ENCODE results near the gene ISL1. TPM values are rescaled to one million over a fixed set of nuclear protein-coding genes. Genes with fewer than 3 reads are reported as not detected.
A peak's percentile ranks its signal among the peaks of the same experiment; 100 is the strongest.

Gene ISL1
- total RNA-seq, 1 experiment from 2014 or later = 0.29 TPM

DNA sequence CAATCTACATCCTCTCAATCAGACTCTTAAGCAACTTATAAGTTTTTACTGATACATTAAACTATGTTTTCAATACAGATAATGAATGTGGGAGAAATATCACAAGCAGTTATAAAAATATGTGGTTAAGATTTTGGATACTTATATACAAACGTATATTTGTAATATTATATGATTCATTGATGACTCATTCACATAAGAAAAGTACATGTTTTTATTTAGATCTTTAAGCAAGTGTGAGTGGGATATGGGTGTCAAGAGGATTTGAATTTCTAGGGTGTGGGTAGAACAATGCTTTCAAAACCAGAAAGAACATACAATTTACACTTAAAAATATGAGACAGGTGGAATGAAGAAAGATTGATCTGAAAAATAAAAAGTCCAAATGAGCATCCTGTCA, 36.1 kb upstream of the ISL1 start:
- no peaks in the 10 kb centered on the region for H3K36me3 Mint-ChIP-seq (ENCODE audit: insufficient read depth, unreplicated experiment)
- no peaks in the 10 kb centered on the region for H3K36me3 ChIP-seq (ENCODE audit: control insufficient read depth, insufficient read depth, low read length)
- ChIA-PET CTCF (interaction anchor here (0.8 kb wide), 1 partner anchor 384 kb away, joined by 3 read pairs; no protein-coding TSS in a partner anchor), POLR2A (no interaction called here)
- H3K27ac Mint-ChIP-seq (ENCODE audit: unreplicated experiment) = no peak overlapping the region
- TF ChIP-seq, protein P1, sequence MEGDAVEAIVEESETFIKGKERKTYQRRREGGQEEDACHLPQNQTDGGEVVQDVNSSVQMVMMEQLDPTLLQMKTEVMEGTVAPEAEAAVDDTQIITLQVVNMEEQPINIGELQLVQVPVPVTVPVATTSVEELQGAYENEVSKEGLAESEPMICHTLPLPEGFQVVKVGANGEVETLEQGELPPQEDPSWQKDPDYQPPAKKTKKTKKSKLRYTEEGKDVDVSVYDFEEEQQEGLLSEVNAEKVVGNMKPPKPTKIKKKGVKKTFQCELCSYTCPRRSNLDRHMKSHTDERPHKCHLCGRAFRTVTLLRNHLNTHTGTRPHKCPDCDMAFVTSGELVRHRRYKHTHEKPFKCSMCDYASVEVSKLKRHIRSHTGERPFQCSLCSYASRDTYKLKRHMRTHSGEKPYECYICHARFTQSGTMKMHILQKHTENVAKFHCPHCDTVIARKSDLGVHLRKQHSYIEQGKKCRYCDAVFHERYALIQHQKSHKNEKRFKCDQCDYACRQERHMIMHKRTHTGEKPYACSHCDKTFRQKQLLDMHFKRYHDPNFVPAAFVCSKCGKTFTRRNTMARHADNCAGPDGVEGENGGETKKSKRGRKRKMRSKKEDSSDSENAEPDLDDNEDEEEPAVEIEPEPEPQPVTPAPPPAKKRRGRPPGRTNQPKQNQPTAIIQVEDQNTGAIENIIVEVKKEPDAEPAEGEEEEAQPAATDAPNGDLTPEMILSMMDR (IDR thresholded peaks at IDR 0.05; ENCODE audit: insufficient read depth in 1 of 2, low read depth in 1 of 2, low read length in 1 of 2, severe bottlenecking in 1 of 2, unreplicated experiment in 1 of 2) = no peak
- H3K9me3 ChIP-seq = peaks cover 4% of the 10 kb centered on the region; the same call in 1 of the 2 replicates
- H3K4me3 Mint-ChIP-seq (ENCODE audit: unreplicated experiment) = no peak overlapping the region
- no peaks in the 10 kb centered on the region for H3K27me3 ChIP-seq (replicated peaks; ENCODE audit: control insufficient read depth, insufficient read depth, low read length)
- H3K4me3 ChIP-seq (ENCODE audit: low read depth, low read length) = no peak overlapping the region
- intact Hi-C loops (cut with micrococcal nuclease; ENCODE audit: unreplicated experiment) = loop anchor here (1.0 kb wide), 1 partner anchor 384 kb away; no protein-coding TSS in a partner anchor
- DNase-seq = no peak
- no peaks in the 10 kb centered on the region for H3K27me3 Mint-ChIP-seq (ENCODE audit: insufficient read depth, unreplicated experiment)
- H3K4me1 ChIP-seq = no peaks in the 10 kb centered on the region
- no peaks in the 10 kb centered on the region for H3K4me1 Mint-ChIP-seq (ENCODE audit: low read depth, unreplicated experiment)
- no TSS peak for BruUV-seq (replicated peaks)
- peaks cover 23% of the 10 kb centered on the region for H3K9me3 Mint-ChIP-seq (ENCODE audit: unreplicated experiment)

DNA sequence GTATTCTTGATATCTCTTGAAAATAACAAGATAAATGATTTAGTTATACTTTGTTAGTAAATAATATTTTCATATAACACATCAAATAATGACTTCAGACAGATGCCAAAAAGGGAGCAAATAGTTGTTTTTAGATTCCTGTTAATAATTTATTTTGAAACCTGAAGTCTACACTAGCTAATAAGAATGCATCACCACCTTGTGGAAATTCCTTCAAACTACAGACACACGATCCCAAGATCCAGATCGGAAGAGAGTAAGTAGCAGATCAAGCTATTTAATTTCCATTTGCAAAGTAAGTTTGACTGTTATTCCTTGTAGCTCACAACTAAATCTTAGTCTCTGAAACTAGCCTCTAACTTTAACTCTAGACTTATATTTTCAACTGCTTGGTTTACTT, 35.5 kb upstream of the ISL1 start:
- TF ChIP-seq, protein P1 (IDR thresholded peaks at IDR 0.05; ENCODE audit: insufficient read depth in 1 of 2, low read depth in 1 of 2, low read length in 1 of 2, severe bottlenecking in 1 of 2, unreplicated experiment in 1 of 2) = peak; percentile 16 to 27
- Mint-ChIP-seq H3K27ac (ENCODE audit: unreplicated experiment) (no peak overlapping the region), H3K27me3 (ENCODE audit: insufficient read depth, unreplicated experiment) (no peaks in the 10 kb centered on the region), H3K4me3 (ENCODE audit: unreplicated experiment) (no peak overlapping the region), H3K9me3 (ENCODE audit: unreplicated experiment) (peaks cover 23% of the 10 kb centered on the region), H3K36me3 (ENCODE audit: insufficient read depth, unreplicated experiment) (no peaks in the 10 kb centered on the region), H3K4me1 (ENCODE audit: low read depth, unreplicated experiment) (no peaks in the 10 kb centered on the region)
- DNase-seq = no peak
- POLR2A ChIA-PET = no interaction called here
- BruUV-seq (replicated peaks) = no TSS peak
- Histone ChIP-seq H3K4me1 (no peaks in the 10 kb centered on the region), H3K9me3 (peaks cover 4% of the 10 kb centered on the region; the same call in 1 of the 2 replicates), H3K27me3 (replicated peaks; ENCODE audit: control insufficient read depth, insufficient read depth, low read length) (no peaks in the 10 kb centered on the region), H3K36me3 (ENCODE audit: control insufficient read depth, insufficient read depth, low read length) (no peaks in the 10 kb centered on the region), H3K4me3 (ENCODE audit: low read depth, low read length) (no peak overlapping the region)
- CTCF ChIA-PET = interaction anchor here (0.6 to 0.8 kb wide), 2 partner anchors 129 to 384 kb away, joined by 3 read pairs; no protein-coding TSS in a partner anchor
- intact Hi-C loops (cut with micrococcal nuclease; ENCODE audit: unreplicated experiment) = loop anchor here (1.0 kb wide), 1 partner anchor 384 kb away; no protein-coding TSS in a partner anchor

DNA sequence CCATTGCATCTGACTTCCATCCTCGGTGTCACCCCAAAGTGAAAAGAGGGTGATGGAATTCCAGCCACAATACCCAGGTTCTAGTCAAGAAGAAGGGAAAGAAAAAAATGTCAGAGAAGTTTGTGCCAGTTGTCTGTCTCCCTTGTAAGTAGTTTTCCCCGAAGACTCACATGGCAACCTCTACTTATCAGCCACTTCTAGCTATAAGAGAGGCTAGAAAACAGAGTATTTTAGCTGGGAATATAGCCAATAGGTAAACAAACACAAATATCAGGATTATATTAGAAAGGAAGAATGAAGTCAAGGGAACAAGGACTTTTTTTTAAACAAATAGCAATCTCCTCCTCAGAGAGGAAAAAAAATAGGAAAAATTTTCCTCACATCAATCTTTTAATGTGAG, 12.2 kb upstream of the ISL1 start:
- Histone ChIP-seq H3K9me3 (no peaks in the 10 kb centered on the region), H3K27me3 (replicated peaks; ENCODE audit: control insufficient read depth, insufficient read depth, low read length) (no peaks in the 10 kb centered on the region), H3K36me3 (ENCODE audit: control insufficient read depth, insufficient read depth, low read length) (no peaks in the 10 kb centered on the region), H3K4me3 (ENCODE audit: low read depth, low read length) (no peak overlapping the region), H3K4me1 (no peaks in the 10 kb centered on the region)
- H3K27me3 Mint-ChIP-seq (ENCODE audit: insufficient read depth, unreplicated experiment) = peaks cover 3% of the 10 kb centered on the region
- TF ChIP-seq, protein P1 (IDR thresholded peaks at IDR 0.05; ENCODE audit: insufficient read depth in 1 of 2, low read depth in 1 of 2, low read length in 1 of 2, severe bottlenecking in 1 of 2, unreplicated experiment in 1 of 2) = no peak
- DNase-seq = no peak
- H3K4me3 Mint-ChIP-seq (ENCODE audit: unreplicated experiment) = no peak overlapping the region
- H3K4me1 Mint-ChIP-seq (ENCODE audit: low read depth, unreplicated experiment) = no peaks in the 10 kb centered on the region
- no TSS peak for BruUV-seq (replicated peaks)
- no peak overlapping the region for H3K27ac Mint-ChIP-seq (ENCODE audit: unreplicated experiment)
- CTCF ChIA-PET = no interaction called here
- no peaks in the 10 kb centered on the region for H3K36me3 Mint-ChIP-seq (ENCODE audit: insufficient read depth, unreplicated experiment)
- intact Hi-C loops (cut with micrococcal nuclease; ENCODE audit: unreplicated experiment) = no loop called here
- POLR2A ChIA-PET = no interaction called here
- H3K9me3 Mint-ChIP-seq (ENCODE audit: unreplicated experiment) = no peaks in the 10 kb centered on the region

Data from Caco-2 (cell line).